Small intestine (tissue), 7 donors: ENCODE results near the gene FAM161A. TPM values are rescaled to one million over a fixed set of nuclear protein-coding genes. Genes with fewer than 3 reads are reported as not detected.
"Not testable (repeated sequence)": the region's sequence is repeated elsewhere in the genome, so short reads cannot be mapped to it uniquely, and the experiment has no call there.

Source experiments
- DNase-seq, 2 donors: peaks; one replicate each; pipeline versions ENCODE4 v3.0.0 to v3.0.0-alpha.2; 2013
- FAIRE-seq: peaks from 2 replicates; lab custom pipeline; 2012; peaks lifted over from hg19 to GRCh38; lab: Jason Lieb, UNC
- H3K27ac ChIP-seq, 3 donors: one replicate each; pipeline ENCODE4 v1.5.1; 2013; ENCODE audit warnings: low read length in 2 of 3, mild to moderate bottlenecking in 2 of 3, control low read depth in 1 of 3, inconsistent platforms in 1 of 3, low read depth in 1 of 3, moderate library complexity in 1 of 3
- H3K27me3 ChIP-seq, 3 donors: one replicate each; pipeline ENCODE4 v1.6.1; 2013; ENCODE audit warnings: low read length in 3 of 3, inconsistent platforms in 1 of 3; ENCODE audit not compliant: control insufficient read depth in 3 of 3, insufficient read depth in 3 of 3
- H3K36me3 ChIP-seq, 3 donors: one replicate each; pipeline ENCODE4 v1.6.1; 2013; ENCODE audit warnings: low read length in 3 of 3, inconsistent platforms in 1 of 3, low read depth in 1 of 3, mild to moderate bottlenecking in 1 of 3, moderate library complexity in 1 of 3; ENCODE audit not compliant: control insufficient read depth in 3 of 3, insufficient read depth in 2 of 3
- H3K4me1 ChIP-seq, 3 donors: one replicate each; pipeline ENCODE4 v1.6.1; 2013; ENCODE audit warnings: low read length in 2 of 3, inconsistent platforms in 1 of 3, low read depth in 1 of 3, mild to moderate bottlenecking in 1 of 3, moderate library complexity in 1 of 3; ENCODE audit not compliant: control insufficient read depth in 3 of 3, insufficient read depth in 2 of 3
- H3K4me3 ChIP-seq, 3 donors: one replicate each; pipeline ENCODE4 v1.5.1; 2013; ENCODE audit warnings: low read length in 3 of 3, control low read depth in 1 of 3, inconsistent platforms in 1 of 3, low read depth in 1 of 3, mild to moderate bottlenecking in 1 of 3, moderate library complexity in 1 of 3
- H3K9me3 ChIP-seq, 2 donors: one replicate each; pipeline ENCODE4 v1.6.1; 2013; ENCODE audit warnings: low read depth in 1 of 2, low read length in 1 of 2; ENCODE audit not compliant: control insufficient read depth in 2 of 2, insufficient read depth in 1 of 2
- WGBS, 3 donors: extraction: QIAGEN DNeasy Blood & Tissue Kit; methylation state at CpG; one replicate each; pipeline ENCODE4 v1.1.7; 2013; 5-methylcytosine and 5-hydroxymethylcytosine counted together
- polyA plus RNA-seq, 4 donors: library from polyadenylated mRNA; stranded (reverse) in 3 of 4; unstranded in 1 of 4; fragments of 200-250 nt in 3 of 4; fragments of 120-200 nt in 1 of 4; gene quantifications; one replicate each; pipeline versions ENCODE4 v1.2.1 to v1.2.3, GENCODE V29; 2013
- donor health status: healthy with polysubstance abuse.
- donor health status: control.
- donor health status: control.
- donor health status: Bipolar disorder and iron deficiency.
- donor health status: healthy.

Gene FAM161A
- polyA plus RNA-seq, 4 donors: 0.22 to 6.8 (median 0.75) TPM

DNA sequence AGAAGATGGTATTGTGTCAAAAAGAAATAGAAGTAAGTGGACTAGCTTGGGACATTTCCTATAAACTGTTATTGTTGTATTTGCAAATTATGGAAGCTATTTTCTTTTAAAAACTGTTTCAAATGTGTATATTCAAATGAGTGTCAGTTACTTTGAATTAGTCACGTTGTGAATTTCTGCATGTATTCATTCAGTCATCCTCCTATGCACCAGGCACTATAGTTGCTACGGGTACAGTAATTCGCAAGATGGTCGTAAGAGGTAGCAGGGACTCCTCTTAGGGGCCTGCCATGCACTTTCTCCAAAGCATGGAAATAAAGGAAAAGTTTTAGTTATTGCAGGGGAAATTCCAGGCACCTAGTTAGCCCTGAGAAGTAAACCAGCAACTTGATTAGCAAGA is 51.3 kb downstream of the FAM161A start:
- H3K9me3 ChIP-seq: no peaks in the 10 kb centered on the region
- DNase-seq (no peak), FAIRE-seq (no peak)
- no peak overlapping the region for H3K4me3 ChIP-seq
- no peak overlapping the region for H3K27ac ChIP-seq
- H3K36me3 ChIP-seq: no peaks in the 10 kb centered on the region
- WGBS, 3 donors: 82% methylated on average over 4 of the region's 4 CpGs
- no peaks in the 10 kb centered on the region for H3K27me3 ChIP-seq
- no peaks in the 10 kb centered on the region for H3K4me1 ChIP-seq

DNA sequence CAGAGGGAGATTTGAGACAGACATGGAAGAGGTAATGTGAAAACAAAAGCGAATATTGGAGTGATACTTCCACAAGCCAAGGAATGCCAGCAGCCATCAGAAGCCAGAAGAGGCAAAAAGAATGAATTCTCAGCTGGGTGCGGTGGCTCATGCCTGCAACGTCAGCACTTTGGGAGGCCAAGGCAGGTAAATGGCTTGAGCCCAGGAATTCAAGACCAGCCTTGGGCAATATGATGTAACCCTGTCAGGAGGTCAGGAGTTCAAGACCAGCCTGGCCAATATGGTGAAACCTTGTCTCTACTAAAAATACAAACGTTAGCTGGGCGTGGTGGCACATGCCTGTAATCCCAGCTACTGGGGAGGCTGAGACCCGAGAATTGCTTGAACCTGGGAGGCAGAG is 54.8 kb downstream of the FAM161A start:
- DNase-seq: no peak
- Histone ChIP-seq H3K4me3 (no peak overlapping the region), H3K36me3 (no peaks in the 10 kb centered on the region), H3K4me1 (no peaks in the 10 kb centered on the region), H3K27me3 (no peaks in the 10 kb centered on the region), H3K27ac (no peak overlapping the region), H3K9me3 (no peaks in the 10 kb centered on the region)
- WGBS, 3 donors: 78 to 86% (median 79%) methylated on average over 6 of the region's 6 CpGs
- FAIRE-seq: no peak

DNA sequence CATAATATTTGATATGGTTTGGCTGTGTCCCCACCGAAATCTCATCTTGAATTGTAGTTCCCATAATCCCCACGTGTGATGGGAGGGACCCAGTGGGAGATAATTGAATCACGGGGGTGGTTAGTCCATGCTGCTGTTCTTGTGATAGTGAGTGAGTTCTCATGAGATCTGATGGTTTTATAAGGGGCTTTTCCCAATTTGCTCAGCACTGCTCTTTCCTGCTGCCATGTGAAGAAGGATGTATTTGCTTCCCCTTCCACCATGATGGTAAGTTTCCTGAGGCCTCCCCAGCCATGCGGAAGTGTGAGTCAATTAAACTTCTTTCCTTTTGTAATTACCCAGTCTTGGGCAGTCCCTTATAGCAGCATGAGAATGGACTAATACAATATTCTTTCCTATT is 56.4 kb downstream of the FAM161A start:
- H3K36me3 ChIP-seq, FAIRE-seq, H3K4me3 ChIP-seq, DNase-seq, H3K9me3 ChIP-seq, H3K27me3 ChIP-seq, H3K27ac ChIP-seq, H3K4me1 ChIP-seq: not testable (repeated sequence)
- WGBS, 3 donors: 72 to 79% (median 72%) methylated on average over 4 of the region's 4 CpGs

DNA sequence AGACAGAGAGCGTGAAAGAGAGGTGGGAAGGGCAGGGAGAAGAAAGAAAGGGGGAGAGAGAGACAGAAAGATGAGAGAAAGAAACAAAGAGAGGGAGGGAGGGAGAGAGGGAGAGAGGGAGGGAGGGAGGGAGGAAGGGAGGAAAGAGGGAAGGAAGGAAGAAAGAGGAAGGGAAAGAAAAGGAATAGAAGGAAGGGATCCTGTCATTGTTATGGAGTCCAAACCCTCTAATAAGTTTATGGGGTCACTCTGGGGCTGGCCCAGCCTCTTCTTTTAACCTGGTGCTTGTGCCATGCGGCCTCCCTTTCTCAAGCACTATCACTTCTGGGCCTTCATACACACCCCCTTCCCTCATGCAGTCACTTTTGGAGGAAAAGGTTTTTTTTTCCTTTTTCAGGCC is 58.5 kb downstream of the FAM161A start:
- no peak overlapping the region for H3K4me3 ChIP-seq
- 89 to 98% (median 93%) methylated on average over 2 of the region's 2 CpGs for WGBS, 3 donors
- DNase-seq (no peak), FAIRE-seq (no peak)
- no peaks in the 10 kb centered on the region for H3K9me3 ChIP-seq
- H3K27ac ChIP-seq: no peak overlapping the region
- no peaks in the 10 kb centered on the region for H3K36me3 ChIP-seq
- no peaks in the 10 kb centered on the region for H3K4me1 ChIP-seq
- no peaks in the 10 kb centered on the region for H3K27me3 ChIP-seq

DNA sequence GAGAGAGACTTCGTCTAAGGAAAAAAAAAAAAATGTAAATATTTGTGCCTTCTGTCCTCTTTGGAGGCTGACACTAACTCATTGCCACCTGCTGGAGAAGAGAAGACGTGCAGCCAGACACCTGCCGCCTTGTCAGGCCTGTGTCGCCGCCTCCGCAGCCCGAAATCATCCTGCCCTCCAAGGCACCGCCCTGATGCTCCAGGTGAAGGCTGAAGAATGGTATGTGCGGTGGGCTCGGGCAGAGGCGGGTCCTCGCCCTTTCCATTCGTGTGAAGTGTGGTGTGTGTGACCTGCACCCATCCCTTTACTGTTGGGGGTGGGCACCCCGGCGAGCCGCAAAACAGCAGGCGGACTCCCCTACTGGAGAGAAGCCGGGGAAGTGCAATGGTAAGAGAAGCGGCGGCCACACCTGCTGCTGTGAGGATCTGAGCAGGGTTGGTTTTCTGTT is 60.4 kb downstream of the FAM161A start:
- H3K9me3 ChIP-seq: no peaks in the 10 kb centered on the region
- H3K36me3 ChIP-seq: no peaks in the 10 kb centered on the region
- DNase-seq (peak; percentile 73 to 79), FAIRE-seq (no peak)
- H3K4me1 ChIP-seq: no peaks in the 10 kb centered on the region
- WGBS, 3 donors: 9 to 17% (median 12%) methylated on average over 20 of the region's 20 CpGs
- H3K27me3 ChIP-seq: no peaks in the 10 kb centered on the region
- H3K4me3 ChIP-seq: no peak overlapping the region
- no peak overlapping the region for H3K27ac ChIP-seq

DNA sequence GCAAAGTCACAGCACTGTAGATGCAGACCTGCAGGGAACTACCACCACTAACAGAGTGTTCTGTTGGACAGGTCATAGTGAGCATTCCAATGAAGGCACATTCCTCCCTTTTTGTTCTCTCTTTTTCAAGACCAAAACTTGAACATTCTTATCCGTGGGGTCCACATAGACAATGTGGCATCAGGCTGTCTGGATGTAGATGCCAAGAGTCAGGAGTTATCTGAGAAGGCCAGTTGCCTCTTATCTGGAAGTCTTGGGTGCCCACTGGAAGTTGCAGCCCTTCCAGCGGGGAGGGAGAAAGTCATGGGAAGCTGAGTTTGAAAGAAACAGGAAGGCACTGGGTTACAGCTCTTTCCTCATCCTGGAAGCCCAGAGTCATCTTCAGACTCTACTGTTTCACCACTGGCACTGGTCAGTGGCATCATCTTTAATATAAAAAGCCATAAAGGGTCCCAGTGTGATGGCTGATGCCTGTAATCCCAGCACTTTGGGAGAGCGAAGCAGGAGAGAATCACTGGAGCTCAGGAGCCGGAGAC is 61.4 kb downstream of the FAM161A start:
- no peak for FAIRE-seq

DNA sequence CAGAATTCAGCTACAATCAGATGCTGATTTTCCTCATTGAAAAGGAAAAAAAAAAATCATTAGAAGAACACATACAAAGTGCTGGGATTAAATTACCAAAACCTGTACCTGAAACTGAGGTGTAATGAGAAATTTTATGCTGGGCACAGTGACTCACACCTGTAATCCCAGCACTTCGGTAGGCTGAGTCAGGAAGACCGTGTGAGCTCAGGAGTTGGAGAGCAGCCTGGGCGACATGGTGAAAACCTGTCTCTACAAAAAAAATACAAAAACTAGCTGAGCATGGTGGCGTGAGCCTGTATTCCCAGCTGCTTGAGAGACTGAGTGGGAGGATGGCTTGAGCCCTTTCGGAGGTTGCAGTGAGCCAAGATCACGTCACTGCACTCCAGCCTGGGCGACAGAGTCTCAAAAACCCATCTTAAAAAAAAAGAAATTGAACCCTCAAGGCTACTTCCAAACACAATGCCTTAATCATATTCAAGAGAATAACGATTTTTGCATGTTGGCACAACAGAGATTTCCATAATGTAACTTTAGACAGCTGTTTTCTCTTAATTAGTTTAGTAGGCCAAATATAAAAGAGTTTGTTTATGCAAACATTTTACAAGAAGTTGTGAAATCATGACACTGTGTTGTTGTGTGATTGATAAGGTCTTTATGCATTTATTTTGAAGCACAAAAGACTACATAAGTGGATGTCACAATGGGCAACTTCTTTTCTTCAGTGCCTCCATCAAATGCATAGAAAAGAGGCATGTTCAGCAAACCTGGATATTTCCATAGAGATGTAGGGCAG is 63.9 kb downstream of the FAM161A start:
- 70 to 80% (median 77%) methylated on average over 8 of the region's 8 CpGs for WGBS, 3 donors
- FAIRE-seq: no peak

More for the DNA sequence above, 61.4 kb downstream of the FAM161A start:
- H3K9me3 ChIP-seq: no peaks in the 10 kb centered on the region
- no peak overlapping the region for H3K27ac ChIP-seq
- H3K27me3 ChIP-seq: no peaks in the 10 kb centered on the region
- no peaks in the 10 kb centered on the region for H3K36me3 ChIP-seq
- no peak overlapping the region for H3K4me3 ChIP-seq
- DNase-seq: no peak
- 85 to 89% (median 86%) methylated on average over 4 of the region's 4 CpGs for WGBS, 3 donors
- no peaks in the 10 kb centered on the region for H3K4me1 ChIP-seq

DNA sequence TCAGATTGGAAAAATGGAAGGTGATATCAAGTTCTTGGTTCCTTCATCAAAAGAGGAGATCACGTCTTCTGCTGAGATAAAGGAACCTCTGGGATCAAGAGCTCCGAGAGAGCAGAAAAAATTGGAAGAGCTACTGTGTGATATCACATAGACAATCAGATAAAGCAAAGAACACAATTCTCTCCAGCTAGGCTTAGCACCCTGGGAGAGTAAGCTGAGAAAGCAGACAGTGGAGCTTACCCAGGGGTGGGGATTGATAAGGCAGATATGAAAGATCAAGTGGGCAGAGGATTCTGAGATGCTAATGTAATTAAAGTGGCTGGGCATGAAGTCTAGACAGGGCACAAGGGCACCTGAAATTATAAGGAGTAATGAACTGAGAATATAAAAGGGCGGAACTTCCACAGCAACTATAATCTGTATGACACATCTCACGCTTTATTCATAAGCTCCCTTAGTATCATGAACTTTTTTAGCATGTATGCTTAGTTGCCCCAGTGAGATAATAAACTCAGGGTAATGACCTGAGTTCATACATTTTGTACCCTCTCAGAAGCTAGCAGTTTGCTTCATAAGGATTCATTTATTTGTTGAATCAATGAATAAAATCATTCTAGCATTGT is 65.8 kb downstream of the FAM161A start:
- Histone ChIP-seq H3K4me1 (no peaks in the 10 kb centered on the region), H3K27me3 (no peaks in the 10 kb centered on the region), H3K4me3 (no peak overlapping the region), H3K36me3 (no peaks in the 10 kb centered on the region), H3K9me3 (peaks cover 0 to 3% of the 10 kb centered on the region in 2 donors), H3K27ac (no peak overlapping the region)
- DNase-seq (no peak), FAIRE-seq (no peak)
- 59 to 80% (median 71%) methylated on average over 4 of the region's 4 CpGs for WGBS, 3 donors

More for the DNA sequence above, 63.9 kb downstream of the FAM161A start:
- Histone ChIP-seq H3K27me3 (no peaks in the 10 kb centered on the region), H3K36me3 (no peaks in the 10 kb centered on the region), H3K4me3 (no peak overlapping the region), H3K9me3 (peaks cover 0 to 3% of the 10 kb centered on the region in 2 donors), H3K4me1 (no peaks in the 10 kb centered on the region), H3K27ac (no peak overlapping the region)
- DNase-seq: no peak
